IMR-90 (cell line): ENCODE results near the gene RYR2. TPM values are rescaled to one million over a fixed set of nuclear protein-coding genes. Genes with fewer than 3 reads are reported as not detected.

ENCODE experiments used
- ATAC-seq: fragments of 200-7000 bp; cut with Tn5 transposase; 2 replicates; pipeline ENCODE4 v1.9.1; 2020; ENCODE audit warnings: low read depth, mild to moderate bottlenecking, moderate library complexity
- BruUV-seq: library from RNA; stranded (reverse); fragments of 400-500 nt; replicated peaks from 2 replicates; lab custom pipeline; 2021; lab: Mats Ljungman, UMichigan
- CTCF ChIA-PET: fragments of 300-600 bp; formaldehyde crosslinking; extraction: SDS; loops from one replicate; lab custom pipeline; 2021; ENCODE audit warnings: antibody characterized with exemption; lab: Yijun Ruan, JAX
- POLR2A ChIA-PET: fragments of 300-600 bp; sonication (Branson Sonifier 250); formaldehyde crosslinking; loops from one replicate; lab custom pipeline; 2022; ENCODE audit warnings: antibody characterized with exemption; ENCODE audit not compliant: unreplicated experiment; lab: Charles Lee
- DNase-seq: peaks from one replicate; pipeline ENCODE4 v3.0.0; 2013
- H2AFZ ChIP-seq: replicated peaks from 2 replicates; pipeline ENCODE3; 2013; ENCODE audit warnings: low read length, mild to moderate bottlenecking; ENCODE audit not compliant: poor library complexity
- H2AK5ac ChIP-seq: 2 replicates; pipeline ENCODE4 v1.6.1; 2013; ENCODE audit warnings: low read depth, low read length, inconsistent platforms
- H2AK9ac ChIP-seq: replicated peaks from 2 replicates; pipeline ENCODE3; 2013; ENCODE audit warnings: mild to moderate bottlenecking, low read depth, low read length, moderate library complexity; ENCODE audit not compliant: poor library complexity
- H2BK120ac ChIP-seq: 2 replicates; pipeline ENCODE4 v1.6.1; 2013; ENCODE audit warnings: low read depth, low read length, inconsistent platforms
- H2BK15ac ChIP-seq: 3 replicates; pipeline ENCODE4 v1.6.1; 2013; ENCODE audit warnings: low read depth, low read length, inconsistent platforms
- H2BK20ac ChIP-seq: 2 replicates; pipeline ENCODE4 v1.6.1; 2013; ENCODE audit warnings: low read depth, mild to moderate bottlenecking, inconsistent platforms, low read length, moderate library complexity
- H2BK5ac ChIP-seq: 2 replicates; pipeline ENCODE4 v1.6.1; 2013; ENCODE audit warnings: mild to moderate bottlenecking, low read depth, low read length, inconsistent platforms; ENCODE audit not compliant: poor library complexity, severe bottlenecking
- H3K14ac ChIP-seq: replicated peaks from 2 replicates; pipeline ENCODE4 v1.6.1; 2013; ENCODE audit warnings: low read depth, low read length, inconsistent platforms
- H3K18ac ChIP-seq: 2 replicates; pipeline ENCODE4 v1.6.1; 2013; ENCODE audit warnings: low read depth, low read length, control low read depth
- H3K23ac ChIP-seq: 2 replicates; pipeline ENCODE4 v1.6.1; 2013; ENCODE audit warnings: low read depth, low read length, inconsistent platforms
- H3K27ac ChIP-seq: 2 replicates; pipeline ENCODE4 v1.5.1; 2013; ENCODE audit warnings: mild to moderate bottlenecking, control low read depth, low read length; ENCODE audit not compliant: insufficient read depth
- H3K27me3 ChIP-seq: 2 replicates; pipeline ENCODE4 v1.6.1; 2013; ENCODE audit warnings: low read length; ENCODE audit not compliant: control insufficient read depth, insufficient read depth
- H3K36me3 ChIP-seq: 2 replicates; pipeline ENCODE4 v1.6.1; 2013; ENCODE audit warnings: low read length, mixed read lengths; ENCODE audit not compliant: control insufficient read depth, insufficient read depth
- H3K4ac ChIP-seq: 2 replicates; pipeline ENCODE4 v1.6.1; 2013; ENCODE audit warnings: low read depth, low read length, inconsistent platforms
- H3K4me1 ChIP-seq: 2 replicates; pipeline ENCODE4 v1.6.1; 2013; ENCODE audit warnings: low read length, mixed read lengths; ENCODE audit not compliant: control insufficient read depth, insufficient read depth
- H3K4me2 ChIP-seq: 2 replicates; pipeline ENCODE4 v1.6.1; 2013; ENCODE audit warnings: low read depth, mild to moderate bottlenecking, control low read depth, low read length, moderate library complexity
- H3K4me3 ChIP-seq: 2 replicates; pipeline ENCODE4 v1.5.1; 2013; ENCODE audit warnings: low read depth, mild to moderate bottlenecking, control low read depth, low read length, moderate library complexity; ENCODE audit not compliant: insufficient read depth
- H3K56ac ChIP-seq: 2 replicates; pipeline ENCODE4 v1.6.1; 2013; ENCODE audit warnings: low read length, inconsistent platforms; ENCODE audit not compliant: insufficient read depth; ENCODE audit errors: extremely low read depth
- H3K79me1 ChIP-seq, 2 experiments: 2 replicates each; pipeline ENCODE4 v1.6.1; 2013; ENCODE audit warnings: low read length in 2 of 2, inconsistent platforms in 1 of 2, low read depth in 1 of 2
- H3K9ac ChIP-seq: 2 replicates; pipeline ENCODE4 v1.6.1; 2013; ENCODE audit warnings: low read depth, low read length, control low read depth
- H3K9me1 ChIP-seq: 2 replicates; pipeline ENCODE4 v1.6.1; 2013; ENCODE audit warnings: low read length, inconsistent platforms; ENCODE audit not compliant: insufficient read depth
- H3K9me3 ChIP-seq: 2 replicates; pipeline ENCODE4 v1.6.1; 2013; ENCODE audit warnings: low read length; ENCODE audit not compliant: control insufficient read depth, insufficient read depth
- H4K20me1 ChIP-seq: 2 replicates; pipeline ENCODE4 v1.6.1; 2013; ENCODE audit warnings: low read length, inconsistent platforms; ENCODE audit not compliant: insufficient read depth
- H4K5ac ChIP-seq: 2 replicates; pipeline ENCODE4 v1.6.1; 2013; ENCODE audit warnings: mild to moderate bottlenecking, low read depth, low read length, control low read depth
- H4K8ac ChIP-seq, 2 experiments: 2 replicates each; pipeline ENCODE4 v1.6.1; 2013; ENCODE audit warnings: low read depth in 2 of 2, low read length in 2 of 2, control low read depth in 1 of 2, inconsistent platforms in 1 of 2
- H4K91ac ChIP-seq: 2 replicates; pipeline ENCODE4 v1.6.1; 2013; ENCODE audit warnings: low read depth, low read length, inconsistent platforms; ENCODE audit not compliant: insufficient read depth
- CEBPB ChIP-seq: IDR thresholded peaks from 2 replicates; pipeline ENCODE4 v1.6.1; 2012; ENCODE audit warnings: low read depth, low read length, improper control_type of control experiment
- CHD1 ChIP-seq: IDR thresholded peaks from 2 replicates; pipeline ENCODE4 v1.6.1; 2012; ENCODE audit warnings: low read depth, low read length, improper control_type of control experiment
- MAZ ChIP-seq: IDR thresholded peaks from 2 replicates; pipeline ENCODE4 v1.6.1; 2012; ENCODE audit warnings: low read depth, mild to moderate bottlenecking, low read length, improper control_type of control experiment, moderate library complexity, borderline replicate concordance
- MXI1 ChIP-seq: IDR thresholded peaks from 2 replicates; pipeline ENCODE4 v1.6.1; 2012; ENCODE audit warnings: low read depth, mild to moderate bottlenecking, low read length, moderate library complexity, borderline replicate concordance
- POLR2A ChIP-seq: IDR thresholded peaks from 2 replicates; pipeline ENCODE4 v1.6.1; 2012; ENCODE audit warnings: mild to moderate bottlenecking, low read depth, low read length
- RAD21 ChIP-seq: IDR thresholded peaks from 2 replicates; pipeline ENCODE4 v1.6.1; 2012; ENCODE audit warnings: low read length, improper control_type of control experiment
- WGBS, 2 experiments: methylation state at CpG; one replicate each; pipeline versions ENCODE4 v1.1.5 to v1.1.7; 2013; ENCODE audit warnings: missing lambda C conversion rate in 2 of 2; ENCODE audit not compliant: insufficient read length in 1 of 2; ENCODE audit errors: extremely low coverage in 2 of 2; 5-methylcytosine and 5-hydroxymethylcytosine counted together
- dilution Hi-C: fragments of 300-500 bp; cut with HindIII; formaldehyde crosslinking; loops from one replicate; pipeline ENCODE4 v1.14.3; 2018; ENCODE audit warnings: low sequenced_read_pairs; ENCODE audit not compliant: unreplicated experiment
- in situ Hi-C: fragments of 300-500 bp; cut with MboI; formaldehyde crosslinking; loops from 3 replicates; pipeline ENCODE4 v1.14.3; 2019; ENCODE audit warnings: low sequenced_read_pairs, inconsistent platforms, mixed read lengths
- intact Hi-C: fragments of 100-400 bp; cut with micrococcal nuclease; formaldehyde crosslinking; loops from 2 replicates; pipeline ENCODE4 v1.10.0; 2022
- polyA plus RNA-seq, 3 experiments: library from polyadenylated mRNA; depleted of rRNA; stranded (reverse); fragments of >200 nt; gene quantifications; 2 replicates each; pipeline ENCODE4 v1.2.3, GENCODE V29; 2012; ENCODE audit warnings: low replicate concordance in 1 of 3
- total RNA-seq: library from RNA; depleted of rRNA; stranded (reverse); fragments of >200 nt; gene quantifications from 2 replicates; pipeline ENCODE4 v1.2.3, GENCODE V29; 2012

The RYR2 gene
- total and polyA plus RNA-seq, 2 of the 4 experiments (the other 2 are of a cell fraction), result not detected

DNA sequence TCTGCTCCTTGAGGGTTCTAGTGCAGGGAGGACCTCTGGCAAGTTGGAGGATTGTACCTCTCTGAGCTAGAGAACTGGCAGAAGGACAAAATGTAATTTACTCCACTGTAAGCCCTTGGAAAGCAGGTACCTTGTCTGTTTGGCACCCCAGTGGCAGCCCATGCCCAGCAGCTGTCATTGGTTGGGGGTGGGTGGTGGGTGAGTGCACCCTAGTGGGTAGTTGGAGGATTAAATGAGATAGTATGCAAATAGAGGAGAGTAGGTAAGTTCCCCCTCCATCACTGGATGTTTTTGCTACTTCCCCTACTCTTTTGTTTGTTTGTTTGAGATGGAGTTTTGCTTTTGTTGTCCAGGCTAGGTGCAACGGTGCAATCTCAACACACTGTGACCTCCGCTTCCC lies 69.8 kb downstream of the RYR2 start:
- H2AK5ac ChIP-seq, result no peak overlapping the region
- no peaks in the 10 kb centered on the region for H3K9me1 ChIP-seq
- in situ Hi-C loops, result no loop called here
- H3K4me1 ChIP-seq, result no peaks in the 10 kb centered on the region
- H3K23ac ChIP-seq, result no peak overlapping the region
- H2BK120ac ChIP-seq, result no peak overlapping the region
- H4K91ac ChIP-seq, result no peak overlapping the region
- H3K4me3 ChIP-seq, result no peak overlapping the region
- no CpG with 5 or more reads among the region's 2 CpGs for WGBS, 2 experiments
- ChIA-PET POLR2A (no interaction called here), CTCF (no interaction called here)
- H3K18ac ChIP-seq, result no peak overlapping the region
- TF ChIP-seq MXI1 (no peak), POLR2A (no peak), CHD1 (no peak), CEBPB (no peak), RAD21 (no peak), MAZ (no peak)
- no peak overlapping the region for H3K14ac ChIP-seq
- H3K9ac ChIP-seq, result no peak overlapping the region
- no peaks in the 10 kb centered on the region for H4K20me1 ChIP-seq
- no peak overlapping the region for H3K4ac ChIP-seq
- no peaks in the 10 kb centered on the region for H3K36me3 ChIP-seq
- H4K8ac ChIP-seq, result no peak overlapping the region
- no peak overlapping the region for H4K5ac ChIP-seq
- ATAC-seq, result no peak
- dilution Hi-C loops, result no loop called here
- no peak overlapping the region for H3K27ac ChIP-seq
- H2BK15ac ChIP-seq, result no peak overlapping the region
- no peaks in the 10 kb centered on the region for H3K27me3 ChIP-seq
- no peak overlapping the region for H2BK5ac ChIP-seq
- no peak overlapping the region for H2AK9ac ChIP-seq
- H3K79me1 ChIP-seq, result no peaks in the 10 kb centered on the region
- no peak overlapping the region for H3K4me2 ChIP-seq
- no peak overlapping the region for H2BK20ac ChIP-seq
- BruUV-seq, result no TSS peak
- intact Hi-C loops, result no loop called here
- H3K56ac ChIP-seq, result no peak overlapping the region
- peaks cover 21% of the 10 kb centered on the region for H3K9me3 ChIP-seq
- DNase-seq, result no peak
- H2AFZ ChIP-seq, result no peak overlapping the region
